HL-60 (cell line): ENCODE measurements around the gene ARHGAP23.

Source experiments
- DNase-seq, 2 experiments: peaks; one replicate each; pipeline ENCODE4 v3.0.0-alpha.2; 2010 to 2020; ENCODE audit warnings: low read depth in 1 of 2, low spot score in 1 of 2
- H3K27ac ChIP-seq: fragments of 250-450 bp; sonication (Bioruptor Pico); replicated peaks from 2 replicates; pipeline ENCODE4 v1.5.1; 2020; ENCODE audit warnings: mild to moderate bottlenecking, moderate library complexity
- H3K27me3 ChIP-seq: fragments of 250-450 bp; sonication (Bioruptor Pico); 2 replicates; pipeline ENCODE4 v1.5.1; 2021; ENCODE audit warnings: mild to moderate bottlenecking, moderate library complexity; ENCODE audit not compliant: insufficient read depth, poor library complexity, severe bottlenecking
- H3K4me3 ChIP-seq: replicated peaks from 2 replicates; pipeline ENCODE4 v1.5.1; 2011; ENCODE audit warnings: mild to moderate bottlenecking, control low read depth, low read length; ENCODE audit not compliant: insufficient read depth
- CTCF ChIP-seq: IDR thresholded peaks from one replicate; pipeline ENCODE4 v1.5.1; 2011; ENCODE audit warnings: low read length, control low read depth, inconsistent platforms; ENCODE audit not compliant: insufficient read depth
- GABPA ChIP-seq: IDR thresholded peaks from 2 replicates; pipeline ENCODE4 v1.6.1; 2012; ENCODE audit warnings: low read depth
- POLR2AphosphoS5 ChIP-seq: IDR thresholded peaks from 2 replicates; pipeline ENCODE4 v1.6.1; 2012; ENCODE audit warnings: low read depth
- REST ChIP-seq: IDR thresholded peaks from 2 replicates; pipeline ENCODE4 v1.6.1; 2012; ENCODE audit warnings: low read depth; ENCODE audit not compliant: insufficient replicate concordance
- SPI1 ChIP-seq: IDR thresholded peaks from 2 replicates; pipeline ENCODE4 v1.6.1; 2012; ENCODE audit warnings: low read depth, mild to moderate bottlenecking, borderline replicate concordance

Gene ARHGAP23

GRCh38 chr17:38534498-38534885, 106.2 kb downstream of the ARHGAP23 start:
- H3K4me3 ChIP-seq = no peak overlapping the region
- no peak for DNase-seq
- H3K27me3 ChIP-seq = peaks cover 14% of the 10 kb centered on the region
- H3K27ac ChIP-seq = no peak overlapping the region
- TF ChIP-seq SPI1 (no peak), POLR2AphosphoS5 (no peak), CTCF (no peak), GABPA (no peak), REST (no peak)

- peaks cover 16% of the 10 kb centered on the region for H3K27me3 ChIP-seq
Measured at GRCh38 chr17:38535886-38536285, 107.6 kb downstream of the ARHGAP23 start.

GRCh38 chr17:38536661-38537060, 108.4 kb downstream of the ARHGAP23 start:
- H3K27ac ChIP-seq = no peak overlapping the region
- TF ChIP-seq REST (no peak), GABPA (no peak), POLR2AphosphoS5 (no peak), SPI1 (no peak), CTCF (no peak)
- H3K27me3 ChIP-seq = peaks cover 16% of the 10 kb centered on the region
- no peak overlapping the region for H3K4me3 ChIP-seq
- DNase-seq = no peak

More at GRCh38 chr17:38535886-38536285, 107.6 kb downstream of the ARHGAP23 start:
- Histone ChIP-seq H3K27ac (no peak overlapping the region), H3K4me3 (no peak overlapping the region)
- no peak for DNase-seq
- no peak for TF ChIP-seq REST
- TF ChIP-seq POLR2AphosphoS5 = no peak
- no peak for TF ChIP-seq SPI1
- TF ChIP-seq GABPA = no peak
- TF ChIP-seq CTCF = no peak
